ENCODE results near the gene TMEM184C.

Gene TMEM184C

DNA sequence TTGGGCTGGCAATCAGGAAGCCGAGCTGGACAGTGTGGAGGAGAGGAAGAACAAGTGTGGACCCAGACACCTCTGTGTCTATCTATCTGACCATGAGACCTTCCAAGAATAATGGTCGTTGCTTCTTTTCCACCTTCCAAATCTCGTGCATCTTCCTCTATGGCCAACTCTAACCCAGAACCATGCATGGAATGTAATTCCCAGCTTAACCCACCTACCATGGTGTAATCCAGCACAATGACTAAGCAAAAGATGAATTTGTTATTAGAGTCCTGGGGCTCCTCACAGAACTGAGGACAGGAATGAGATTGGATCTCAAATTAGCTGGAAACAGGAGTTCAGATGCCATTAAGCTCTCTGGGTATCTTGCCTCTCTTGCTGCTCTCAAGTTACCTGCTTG is 17.4 kb upstream of the TMEM184C start:
- no peak for DNase-seq

DNA sequence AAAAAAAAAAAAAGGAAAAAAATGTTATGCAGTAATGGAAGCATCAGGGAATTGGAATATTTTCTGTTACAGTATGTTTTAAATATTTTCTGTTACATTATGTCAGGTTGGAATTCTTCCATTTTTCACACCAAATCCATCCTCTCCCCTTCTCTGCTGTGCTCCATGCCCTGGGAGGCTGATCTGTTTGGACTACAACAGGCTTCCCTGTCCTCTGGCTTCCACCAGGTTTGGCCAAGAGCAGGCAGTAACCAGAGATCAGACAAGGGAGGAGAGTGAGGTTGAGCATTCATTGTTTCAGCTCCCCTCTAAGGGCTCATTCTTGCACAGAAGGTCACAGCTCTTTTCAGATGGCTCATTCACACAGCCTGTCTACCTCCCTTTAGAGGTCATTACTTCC is 11.7 kb upstream of the TMEM184C start:
- DNase-seq: peak; percentile 27

DNA sequence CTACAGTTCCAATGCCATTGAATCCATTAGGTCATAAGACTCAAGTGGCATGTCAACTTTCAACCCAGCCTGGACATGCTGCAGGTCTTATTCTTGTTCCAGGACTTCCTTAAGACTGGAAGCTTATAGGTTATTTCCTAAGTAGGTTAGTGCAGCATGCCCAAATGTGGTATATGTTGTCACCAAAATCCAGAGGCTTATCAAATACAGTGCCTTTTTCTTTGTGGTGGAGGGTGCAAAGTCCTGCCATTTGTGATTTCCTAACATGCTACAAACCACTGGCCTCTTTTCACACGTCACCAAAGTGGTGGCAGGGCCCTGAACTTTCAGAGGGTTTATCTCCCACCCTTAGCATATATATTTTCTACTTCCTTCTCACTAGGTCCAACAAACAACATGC is 9.7 kb upstream of the TMEM184C start:
- DNase-seq: no peak

DNA sequence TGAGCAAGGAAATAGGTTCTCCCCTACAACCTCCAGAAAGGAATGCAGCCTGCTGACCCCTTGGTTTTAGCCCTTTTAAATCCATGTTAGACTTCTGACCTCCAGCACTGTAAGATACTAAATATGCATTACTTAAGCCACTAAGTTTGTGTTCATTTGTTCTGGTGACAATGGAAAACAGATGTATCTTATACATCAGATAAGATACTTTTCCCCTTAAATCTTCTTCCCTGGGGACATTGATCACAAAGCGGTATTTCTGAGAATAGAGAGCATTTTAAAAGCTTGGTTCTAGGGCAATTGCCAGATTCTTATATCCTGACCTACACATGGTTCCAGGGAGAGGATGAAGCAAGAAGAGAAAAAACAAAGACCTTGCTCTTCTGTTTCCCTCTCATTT is 6.5 kb upstream of the TMEM184C start:
- DNase-seq: no peak

DNA sequence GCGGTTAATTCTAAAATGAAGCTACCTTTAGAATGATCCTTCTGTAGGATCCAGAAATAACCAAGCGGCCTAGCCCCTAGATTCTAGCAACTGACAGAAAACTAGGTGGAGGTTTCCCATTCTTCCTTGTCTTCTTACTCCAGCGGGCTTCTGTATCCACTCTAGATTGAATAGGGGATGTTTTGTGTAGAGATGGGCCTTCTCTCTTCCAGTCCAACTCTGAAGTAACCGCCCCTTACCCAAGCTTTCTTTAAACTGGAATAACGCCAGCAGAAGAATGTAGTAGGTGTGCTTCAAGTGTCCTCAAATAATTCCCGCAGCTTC is 386 bp upstream of the TMEM184C start:
- no peak for DNase-seq

DNA sequence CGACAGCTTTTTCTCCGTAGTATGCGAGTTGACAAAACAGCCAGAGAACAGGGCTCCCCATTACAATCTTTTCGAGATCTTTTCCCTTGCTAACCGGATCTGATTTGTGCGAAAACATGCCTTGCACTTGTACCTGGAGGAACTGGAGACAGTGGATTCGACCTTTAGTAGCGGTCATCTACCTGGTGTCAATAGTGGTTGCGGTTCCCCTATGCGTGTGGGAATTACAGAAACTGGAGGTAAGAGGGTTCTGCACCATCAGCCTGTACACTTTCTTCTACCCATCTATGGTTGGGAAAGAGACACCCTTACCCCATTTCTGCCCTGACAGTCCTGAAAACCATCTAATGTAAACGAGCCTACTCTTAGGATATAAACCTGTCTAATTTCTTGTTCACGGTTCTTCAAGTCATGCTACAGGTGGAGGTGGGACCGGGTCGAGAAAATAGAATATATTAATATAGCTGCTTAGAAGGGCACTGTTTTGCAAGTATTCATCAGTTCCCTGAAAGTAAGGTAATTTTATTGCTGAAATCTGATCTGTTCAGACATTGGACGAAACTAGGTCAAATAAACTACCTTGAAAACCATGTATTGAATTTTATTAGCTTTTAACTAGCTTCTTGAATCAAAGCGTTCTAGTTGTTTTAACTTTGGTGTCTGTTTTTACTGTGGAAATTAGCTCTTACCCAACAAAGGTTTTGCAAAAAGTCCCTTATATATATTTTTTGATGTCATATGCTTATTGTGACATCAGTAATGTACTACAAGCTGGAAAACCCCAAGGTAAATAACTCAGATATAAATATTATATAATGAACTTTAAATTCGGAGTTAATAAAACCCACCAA is 869 bp downstream of the TMEM184C start:
- DNase-seq: no peak

DNA sequence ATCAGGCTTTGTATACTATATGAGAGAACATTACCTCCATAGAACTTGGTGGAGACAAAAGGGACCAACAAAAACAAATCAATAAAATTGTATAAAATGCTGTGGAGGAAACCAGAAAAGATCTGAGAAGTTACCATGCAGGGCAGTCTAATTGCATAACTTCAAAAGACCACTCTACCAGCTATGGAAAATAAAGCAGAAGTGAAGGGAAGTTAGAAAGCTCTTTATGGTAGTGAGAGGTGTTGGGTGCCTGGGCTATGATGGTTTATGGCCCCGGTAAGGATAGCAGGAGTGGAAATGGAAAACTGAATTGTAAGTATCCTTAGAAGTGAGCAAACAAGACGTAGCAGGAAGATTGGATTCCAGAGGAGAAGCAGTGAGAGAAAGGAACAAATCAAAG is 3.1 kb downstream of the TMEM184C start:
- DNase-seq: no peak

DNA sequence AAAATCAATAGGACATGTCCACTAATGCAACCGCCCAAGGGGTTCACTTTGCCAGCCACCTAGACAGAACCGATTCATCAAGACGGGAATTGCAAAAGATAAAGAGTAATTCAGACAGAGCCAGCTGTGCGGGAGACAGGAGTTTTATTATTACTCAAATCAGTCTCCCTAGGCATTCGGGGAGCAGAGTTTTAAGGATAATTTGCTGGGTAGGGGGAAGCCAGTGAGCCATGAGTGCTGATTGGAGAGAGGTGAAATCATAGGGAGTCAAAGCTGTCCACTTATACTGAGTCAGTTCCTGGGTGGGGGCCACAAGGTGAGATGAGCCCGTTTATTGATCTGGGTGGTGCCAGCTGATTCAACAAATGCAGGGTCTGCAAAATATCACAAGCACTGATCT is 8.5 kb downstream of the TMEM184C start:
- no peak for DNase-seq

DNA sequence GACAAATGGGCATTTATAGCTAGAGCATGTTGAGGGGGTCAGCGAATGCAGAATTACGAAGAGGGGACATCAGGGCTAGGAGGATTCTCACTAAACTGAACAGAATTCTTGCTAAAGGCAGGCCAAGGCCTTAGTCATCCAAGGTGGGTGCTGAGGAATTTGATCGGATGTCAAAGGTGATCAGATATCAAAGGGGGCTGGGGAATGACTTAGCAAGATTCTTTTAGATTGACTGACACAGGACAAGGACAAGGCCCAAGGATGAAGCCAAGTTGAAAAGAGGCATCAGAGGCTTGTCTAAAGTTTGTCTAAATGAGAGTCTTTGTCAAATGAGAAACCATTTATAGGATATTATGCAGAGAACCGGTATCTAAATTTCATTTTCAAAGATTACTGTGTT is 9.7 kb downstream of the TMEM184C start:
- no peak for DNase-seq

DNA sequence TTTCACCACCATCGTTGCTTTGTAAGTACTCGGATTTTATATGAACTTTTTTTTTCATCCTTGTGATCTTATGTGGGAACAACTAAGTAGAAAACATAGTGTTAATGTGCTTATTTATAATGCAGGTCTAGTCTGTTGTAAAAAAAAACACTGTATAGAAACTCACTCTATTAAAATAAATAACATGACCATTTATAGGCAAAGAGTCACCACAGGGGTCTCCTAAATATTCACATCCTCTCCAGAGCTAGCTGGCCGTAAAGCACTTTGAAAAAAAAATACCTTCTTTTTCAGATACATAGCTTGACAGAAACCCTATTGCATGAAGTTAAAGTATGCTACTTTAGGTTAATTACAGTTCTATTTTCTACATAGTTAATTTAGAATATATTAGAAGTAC is 11.2 kb downstream of the TMEM184C start:
- no peak for DNase-seq

DNA sequence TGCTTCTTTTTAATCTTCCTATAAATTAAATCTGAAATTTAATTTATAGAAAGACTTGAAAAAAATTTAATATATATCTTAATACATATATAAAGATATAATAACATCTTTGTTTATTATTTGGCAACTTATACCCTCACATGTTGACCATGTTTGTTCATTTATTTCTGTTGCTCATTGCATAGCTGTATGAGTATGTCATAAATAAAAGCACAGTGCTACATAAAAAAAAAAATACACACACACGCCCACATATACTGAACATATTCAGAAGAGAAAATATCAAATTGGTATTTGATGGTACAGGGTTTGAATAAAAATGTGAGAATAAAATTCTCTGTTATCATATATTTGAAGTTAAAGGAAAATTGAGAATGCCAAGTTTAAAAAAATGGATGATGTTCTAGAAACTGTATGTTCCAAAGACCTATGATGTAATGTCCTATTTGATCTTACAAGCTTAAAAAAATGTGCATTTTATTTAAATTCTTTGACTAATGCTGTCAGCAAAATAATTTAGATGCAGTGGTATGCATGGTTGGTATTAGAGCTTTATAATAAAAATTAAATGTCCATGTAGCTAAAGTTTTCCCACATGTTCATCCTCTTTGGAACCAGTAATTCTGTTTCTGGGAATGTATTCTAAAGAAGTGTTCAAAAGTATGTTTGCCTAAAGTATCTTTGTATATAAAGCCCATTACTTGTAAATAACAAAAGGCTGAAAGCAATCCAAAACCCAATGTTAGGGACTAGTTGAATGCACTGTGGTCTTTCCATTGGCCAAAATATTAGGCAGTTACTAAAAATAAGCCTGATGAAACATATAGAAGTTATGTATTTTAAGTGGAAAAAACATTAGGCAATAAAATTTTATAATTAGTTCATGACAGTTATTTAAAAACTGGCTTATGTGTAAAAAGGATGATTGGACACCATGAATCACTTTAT is 12.9 kb downstream of the TMEM184C start:
- DNase-seq: no peak

DNA sequence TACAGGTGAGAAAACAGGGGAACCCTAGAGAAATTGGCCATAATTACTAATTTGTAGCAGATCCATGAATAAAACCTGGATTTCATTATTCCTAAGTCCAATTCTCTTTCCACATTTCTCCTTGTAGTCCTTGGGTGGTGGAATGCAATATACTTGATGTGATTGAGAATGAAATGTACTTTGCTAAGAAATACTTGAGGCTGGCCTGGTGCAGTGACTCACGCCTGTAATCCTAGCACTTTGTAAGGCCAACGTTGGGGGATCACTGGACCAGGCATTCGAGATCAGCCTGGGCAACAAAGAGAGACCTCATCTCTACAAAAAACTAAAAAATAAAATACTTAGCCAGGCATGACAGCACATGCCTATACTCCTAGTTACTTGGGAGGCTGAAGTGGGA is 15.9 kb downstream of the TMEM184C start:
- no peak for DNase-seq

DNA sequence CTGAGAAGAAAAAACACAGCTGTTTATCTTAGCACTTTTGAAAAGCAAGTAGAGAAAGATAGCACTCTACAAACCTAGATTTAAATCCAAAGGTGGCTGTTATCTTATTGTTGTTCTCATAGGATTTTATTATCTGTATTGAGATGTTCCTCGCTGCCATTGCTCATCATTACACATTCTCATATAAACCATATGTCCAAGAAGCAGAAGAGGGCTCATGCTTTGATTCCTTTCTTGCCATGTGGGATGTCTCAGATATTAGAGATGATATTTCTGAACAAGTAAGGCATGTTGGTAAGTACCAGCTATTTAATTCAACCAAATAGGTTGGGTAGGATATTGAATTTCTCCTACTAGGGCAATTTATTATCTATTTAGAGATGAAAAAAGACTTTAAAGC is 16.4 kb downstream of the TMEM184C start:
- DNase-seq: no peak

DNA sequence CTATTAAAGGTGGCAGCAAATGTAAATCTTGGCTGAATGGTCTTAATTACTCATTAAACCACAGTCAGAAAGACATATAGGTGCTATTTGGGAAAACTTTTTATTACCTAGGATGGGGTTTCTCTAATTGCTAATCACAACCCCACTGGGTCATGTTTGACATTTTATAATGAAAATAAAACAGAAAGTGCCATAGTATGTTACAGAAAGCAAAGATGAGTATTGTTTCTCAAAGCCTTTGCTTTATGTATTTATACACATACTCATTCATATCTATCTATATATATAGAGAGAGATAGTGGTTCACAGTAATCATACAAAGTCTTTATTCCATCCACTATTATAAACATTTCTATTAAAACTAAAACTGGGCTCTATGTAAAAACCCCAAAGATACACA is 18.2 kb downstream of the TMEM184C start:
- no peak for DNase-seq

DNA sequence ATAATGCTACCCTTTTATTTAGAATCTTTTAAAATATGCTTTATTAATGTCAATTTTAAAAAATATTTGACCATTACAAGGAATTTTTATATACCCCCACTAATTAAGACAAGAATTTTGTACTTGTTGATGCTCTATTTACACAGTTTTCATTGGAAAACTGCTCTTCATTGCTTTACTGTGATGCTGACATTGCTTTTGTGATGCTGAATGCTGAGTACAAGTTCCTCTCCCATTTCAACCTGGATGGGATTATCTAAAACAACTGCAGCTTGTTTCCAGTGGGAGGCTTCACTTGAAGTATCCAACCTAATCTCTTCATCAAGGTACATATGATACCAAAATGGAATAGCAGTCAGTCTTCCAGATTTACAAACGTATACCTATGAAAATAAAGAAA is 21.2 kb downstream of the TMEM184C start:
- no peak for DNase-seq

DNA sequence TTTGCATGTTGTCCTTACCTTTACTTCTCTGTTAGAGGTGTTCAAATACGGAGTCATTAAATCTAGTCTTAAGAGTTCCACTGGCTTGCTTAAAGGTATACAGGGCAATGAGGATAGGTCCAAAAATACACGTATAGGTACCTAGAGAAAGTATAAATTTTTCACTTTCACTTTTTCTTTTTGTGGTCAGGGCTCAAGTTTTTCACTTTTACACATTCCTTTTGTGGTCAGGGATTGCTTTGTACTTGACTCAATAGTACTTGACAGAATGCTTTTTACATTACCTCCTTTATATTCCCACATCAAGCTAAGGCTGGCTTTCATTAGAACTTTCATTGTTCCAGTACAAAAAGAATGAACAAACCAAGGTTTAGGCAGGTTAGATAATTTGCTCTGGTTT is 21.7 kb downstream of the TMEM184C start:
- no peak for DNase-seq

DNA sequence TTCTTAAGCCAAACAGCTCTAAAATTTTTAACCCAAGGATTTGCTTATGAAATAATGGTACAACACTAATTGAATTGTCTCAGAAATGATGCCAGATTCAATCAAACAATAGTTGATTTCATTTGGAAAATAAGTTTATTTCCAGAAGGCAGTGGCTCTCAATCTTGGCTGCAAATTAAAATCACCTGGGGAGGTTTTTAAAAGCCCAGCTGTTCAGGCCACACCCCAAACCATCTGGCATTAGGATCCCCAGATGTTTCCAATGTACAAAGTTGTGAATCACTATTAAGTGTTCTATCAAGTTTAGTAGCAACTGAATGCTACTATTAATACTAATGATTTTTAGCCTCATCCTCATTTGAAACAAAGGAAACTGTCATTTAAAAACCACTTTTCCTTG is 22.2 kb downstream of the TMEM184C start:
- DNase-seq: peak; percentile 48

DNA sequence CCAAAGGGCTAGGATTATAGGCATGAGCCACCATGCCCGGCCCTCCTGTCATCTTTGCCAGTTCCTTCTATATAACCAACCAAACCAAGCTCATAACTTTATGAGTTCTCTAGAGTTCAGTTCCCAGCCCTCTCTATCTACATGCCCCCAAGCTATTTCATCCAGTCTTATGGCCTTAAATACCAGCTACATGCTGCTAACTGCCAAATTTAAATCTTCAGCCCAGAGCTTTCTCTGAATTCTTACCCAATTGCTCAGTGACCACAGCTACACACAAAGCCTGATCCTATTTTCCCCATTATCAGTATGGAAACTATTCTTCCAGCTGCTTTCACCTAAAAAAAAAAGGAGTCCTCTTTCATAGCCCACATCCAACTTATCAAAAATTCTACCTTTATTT is 23.1 kb downstream of the TMEM184C start:
- DNase-seq: no peak

DNA sequence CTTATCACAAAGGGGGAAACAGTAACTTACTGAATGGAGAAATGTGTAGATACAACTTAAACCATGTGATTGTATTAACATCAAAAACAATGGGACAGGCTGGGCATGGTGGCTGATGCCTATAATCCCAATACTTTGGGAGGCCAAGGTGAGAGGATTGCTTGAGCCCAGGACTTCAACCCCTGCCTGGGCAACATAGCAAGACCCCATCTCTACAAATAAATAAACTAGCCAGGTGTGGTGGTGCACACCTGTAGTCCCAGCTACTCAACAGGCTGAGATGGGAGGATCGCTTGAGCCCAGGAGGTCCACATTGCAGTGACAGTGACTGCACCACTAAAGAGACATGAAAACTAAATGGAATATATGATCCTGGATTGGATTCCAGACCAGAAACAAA is 26.4 kb downstream of the TMEM184C start:
- DNase-seq: no peak

DNA sequence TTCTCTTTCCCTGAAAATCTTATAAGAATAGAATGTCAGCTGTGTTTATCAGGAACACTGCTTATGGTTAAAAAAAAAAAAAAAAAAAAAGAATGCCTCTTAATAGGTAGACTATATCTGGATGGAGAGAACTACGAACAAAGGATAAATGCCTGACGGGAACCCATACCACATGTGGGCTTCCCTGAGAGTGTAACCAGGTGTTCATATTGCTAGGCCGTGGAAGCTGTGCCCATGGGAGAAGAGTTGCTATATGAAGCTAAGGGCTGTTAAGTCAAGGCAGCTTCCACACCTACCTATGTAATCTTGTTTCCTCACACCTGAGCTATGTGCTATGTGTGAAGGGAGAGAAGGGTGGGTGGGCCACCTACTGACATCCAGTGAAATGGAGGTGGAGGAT is 27.3 kb downstream of the TMEM184C start:
- no peak for DNase-seq

DNA sequence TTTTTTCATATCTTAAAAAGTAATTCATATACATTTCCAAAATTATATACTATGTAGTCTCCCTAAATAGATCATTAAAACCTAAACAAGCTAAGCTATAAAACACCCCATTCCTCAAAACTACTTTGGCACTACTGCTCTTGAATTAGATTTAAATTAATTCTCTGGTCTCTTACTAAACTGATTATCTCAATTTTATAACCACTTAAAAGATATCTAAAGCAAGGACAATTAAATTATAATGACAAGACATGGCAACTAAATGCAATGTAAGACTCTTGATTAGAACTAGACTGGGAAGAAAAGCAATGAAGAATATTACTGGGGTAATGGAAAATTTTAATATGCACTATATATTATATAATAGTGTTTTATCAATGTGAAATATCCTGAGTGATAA is 27.9 kb downstream of the TMEM184C start:
- DNase-seq: no peak

DNA sequence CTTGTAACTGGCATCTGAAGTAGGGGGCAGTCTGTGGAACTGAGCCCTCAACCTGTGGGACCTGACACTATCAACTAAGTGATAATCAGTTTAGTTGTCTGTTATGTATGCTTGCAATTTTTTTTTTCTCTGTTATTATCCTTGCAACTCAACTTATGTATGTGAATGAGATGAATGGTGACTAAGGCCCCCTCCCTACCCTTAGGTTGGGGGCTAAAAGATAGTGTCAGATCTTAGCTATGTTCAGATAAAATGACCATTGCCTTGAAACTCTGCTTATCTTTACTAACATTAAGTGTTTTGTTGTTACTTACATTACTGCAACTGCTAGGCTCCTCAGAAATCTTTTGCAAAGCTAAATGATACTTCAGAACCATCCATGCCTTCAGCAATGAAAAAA is 31.5 kb downstream of the TMEM184C start:
- DNase-seq: no peak

DNA sequence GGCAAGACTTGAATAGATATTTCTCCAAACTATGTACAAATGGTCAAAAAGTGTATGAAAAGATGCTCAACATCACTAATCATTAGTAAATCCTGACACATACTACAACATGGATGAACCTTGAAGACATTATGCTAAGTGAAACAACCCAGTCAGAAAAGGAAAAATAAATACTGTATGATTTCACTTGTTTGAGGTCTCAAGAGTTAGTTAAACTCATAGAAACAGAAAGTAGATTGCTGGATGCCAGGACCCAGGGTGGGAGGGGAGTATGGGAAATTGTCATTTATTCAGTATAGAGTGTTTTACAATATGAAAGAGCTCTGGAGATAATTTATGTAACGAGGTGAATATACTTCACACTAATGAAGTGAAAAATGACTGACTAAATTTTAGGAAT is 34.4 kb downstream of the TMEM184C start:
- no peak for DNase-seq

DNA sequence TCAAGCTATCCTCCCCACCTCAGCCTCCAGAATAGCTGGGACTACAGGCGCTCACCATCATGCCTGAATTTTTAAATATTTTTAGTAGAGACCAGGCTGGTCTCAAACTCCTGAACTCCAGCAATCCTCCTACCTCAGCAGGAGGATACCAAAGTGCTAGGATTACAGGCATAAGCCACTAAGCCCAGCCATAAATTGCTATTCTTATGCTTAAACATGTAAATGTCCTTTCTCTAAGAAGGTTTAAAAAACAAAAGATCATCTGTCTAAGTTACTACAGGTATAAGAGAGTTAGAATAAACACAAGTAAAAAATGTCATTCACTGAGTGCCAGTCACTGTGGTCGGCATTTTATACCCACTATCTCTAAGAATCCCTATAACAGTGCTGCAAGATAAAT is 38.4 kb downstream of the TMEM184C start:
- no peak for DNase-seq

Measured in eye (tissue), 1 donor.